T-helper 2 cell treated with Interferon-gamma antibody and Interleukin-4, amounts not matched to agents 100 ng/mL and 5 ng/mL, for 36 hours (primary cell): ENCODE data around the gene C10orf120. TPM values are rescaled to one million over a fixed set of nuclear protein-coding genes. Genes with fewer than 3 reads are reported as not detected.

Source experiments
- intact Hi-C: fragments of 100-400 bp; cut with micrococcal nuclease; formaldehyde crosslinking; loops from one replicate; pipeline ENCODE4 v1.15.1; 2023
- total RNA-seq: library from RNA; stranded (reverse); gene quantifications from 2 replicates; pipeline ENCODE4 v1.2.3, GENCODE V29; 2022

The C10orf120 gene
- total RNA-seq, 1 donor from 2014 or later = not detected

DNA sequence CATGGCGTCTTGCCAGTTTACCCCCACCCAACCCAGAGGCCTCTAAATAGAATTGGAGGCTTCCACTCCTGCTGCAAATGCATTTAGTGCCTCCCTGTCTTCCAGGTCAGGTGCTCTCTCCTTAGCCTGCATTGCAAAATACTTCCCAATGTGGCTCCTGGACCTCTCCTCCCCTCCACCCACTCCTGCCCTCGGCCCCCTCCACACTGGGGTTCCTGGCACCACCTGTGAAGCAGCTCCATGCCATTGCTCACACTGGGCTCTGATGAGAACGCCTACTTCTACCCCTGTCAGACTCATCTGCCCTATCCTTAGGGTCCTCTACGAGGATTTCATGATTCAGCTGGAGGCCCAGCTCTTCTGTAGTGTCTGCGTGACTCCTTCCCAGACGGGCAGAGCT, 37.4 kb downstream of the C10orf120 start:
- intact Hi-C loops = no loop called here

DNA sequence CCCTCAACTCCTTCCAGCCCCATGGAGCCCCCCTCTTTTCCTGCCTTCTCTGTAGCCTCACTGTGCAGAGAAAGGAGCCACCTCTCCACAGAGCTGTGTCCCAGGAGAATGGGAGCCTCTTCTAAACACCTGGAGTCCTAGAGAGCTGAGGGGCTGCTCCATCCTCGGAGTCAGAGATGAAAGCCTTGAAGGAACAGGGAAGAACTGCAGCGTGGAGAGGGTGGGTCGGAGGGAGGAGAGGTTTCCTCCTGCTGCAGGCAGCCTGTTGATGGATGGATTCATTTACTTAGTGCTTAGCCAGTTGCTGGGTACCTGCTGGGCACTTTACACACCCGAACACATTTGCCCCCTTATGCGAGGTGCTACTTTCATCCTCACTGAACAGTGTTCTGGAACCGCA, 39.0 kb downstream of the C10orf120 start:
- intact Hi-C loops = no loop called here

DNA sequence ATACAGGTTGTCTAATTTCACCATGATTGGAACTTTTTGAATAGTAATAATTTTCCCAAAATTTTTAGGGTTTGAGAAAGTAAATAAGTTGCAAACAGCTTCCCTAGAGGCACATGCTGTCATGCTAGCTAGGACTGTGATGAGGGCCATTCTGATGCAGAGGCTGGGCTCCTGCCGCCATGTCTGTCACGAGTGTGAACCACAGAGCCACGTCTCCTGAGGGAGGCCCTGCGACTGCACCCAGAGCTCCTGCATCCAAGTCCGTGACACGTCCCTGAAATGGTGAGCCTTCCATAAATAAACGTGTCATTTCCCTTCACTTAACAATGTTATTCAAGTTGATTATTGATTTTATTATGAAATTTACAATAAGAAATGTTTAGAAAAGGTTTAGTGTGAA, 40.0 kb downstream of the C10orf120 start:
- intact Hi-C loops = no loop called here

DNA sequence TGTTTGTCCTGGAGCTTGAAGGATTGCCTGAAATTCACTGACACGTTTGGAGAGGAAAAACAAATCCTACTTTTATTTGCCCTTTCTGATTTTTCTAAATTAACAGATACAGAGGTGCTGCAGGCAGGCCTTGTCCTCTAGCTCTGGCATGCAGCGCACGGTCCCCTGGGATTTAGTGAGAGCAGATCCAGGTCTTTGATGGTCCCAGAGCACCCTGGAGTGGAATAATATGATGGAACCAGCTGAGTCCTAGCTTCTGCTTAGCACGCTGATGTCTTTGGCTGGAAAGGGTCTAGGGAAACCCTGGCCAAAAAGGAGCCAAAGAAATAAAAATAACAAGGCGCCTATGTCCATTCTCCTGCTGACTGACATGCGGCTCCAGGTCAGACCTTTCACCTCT, 40.5 kb downstream of the C10orf120 start:
- intact Hi-C loops = no loop called here

DNA sequence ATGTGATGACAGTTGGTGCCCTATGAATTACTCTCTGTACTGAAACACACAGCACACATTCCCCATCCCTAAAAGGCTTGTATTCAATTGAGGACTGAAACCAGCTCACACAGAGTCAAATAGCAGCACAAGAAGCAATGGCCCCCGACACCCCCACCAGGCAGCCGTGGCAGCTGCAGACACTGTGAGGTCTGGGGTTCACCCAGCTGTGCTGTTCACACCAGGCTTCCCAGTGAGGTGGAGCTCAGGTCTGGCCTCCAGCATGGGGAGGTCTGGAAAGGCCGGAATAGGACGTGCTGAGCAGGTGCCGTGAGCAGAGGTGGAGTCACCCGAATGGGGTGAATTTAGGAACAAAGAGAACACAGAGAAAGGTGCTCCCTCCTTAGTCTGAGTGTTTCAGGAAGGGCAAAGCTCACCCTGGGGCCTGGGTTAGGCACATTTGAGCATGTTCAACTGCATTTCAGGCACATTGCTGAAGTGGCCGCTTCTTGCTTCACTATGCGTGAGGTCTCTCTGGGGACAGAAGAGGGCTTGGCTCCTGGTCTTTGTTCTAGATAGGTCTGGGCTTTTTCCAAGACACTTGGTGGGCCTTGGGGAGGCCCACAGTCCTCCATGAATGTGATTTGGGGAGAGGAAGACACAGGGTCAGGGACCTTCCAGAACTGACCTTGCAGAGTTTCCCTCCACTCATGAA, 41.1 kb downstream of the C10orf120 start:
- intact Hi-C loops = no loop called here

DNA sequence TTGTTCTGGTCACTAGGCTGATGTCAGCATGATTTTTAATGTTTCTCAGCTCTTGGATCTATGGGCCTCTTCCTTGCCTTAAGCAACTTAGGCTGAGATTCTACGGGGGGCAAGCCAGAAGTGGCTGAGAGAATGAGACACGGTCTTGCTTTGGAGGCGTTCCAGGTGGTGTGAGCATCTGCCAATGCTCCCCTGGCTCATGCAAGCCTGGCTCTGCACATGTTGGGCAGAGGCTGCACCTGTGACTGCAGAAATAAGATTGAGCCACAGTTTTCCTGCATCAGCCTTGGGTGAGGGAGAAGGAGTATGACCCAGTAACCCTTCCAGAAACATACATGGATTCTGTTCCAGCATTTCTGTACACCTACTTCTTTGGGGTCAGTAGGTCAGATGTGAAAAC, 41.9 kb downstream of the C10orf120 start:
- intact Hi-C loops = no loop called here

DNA sequence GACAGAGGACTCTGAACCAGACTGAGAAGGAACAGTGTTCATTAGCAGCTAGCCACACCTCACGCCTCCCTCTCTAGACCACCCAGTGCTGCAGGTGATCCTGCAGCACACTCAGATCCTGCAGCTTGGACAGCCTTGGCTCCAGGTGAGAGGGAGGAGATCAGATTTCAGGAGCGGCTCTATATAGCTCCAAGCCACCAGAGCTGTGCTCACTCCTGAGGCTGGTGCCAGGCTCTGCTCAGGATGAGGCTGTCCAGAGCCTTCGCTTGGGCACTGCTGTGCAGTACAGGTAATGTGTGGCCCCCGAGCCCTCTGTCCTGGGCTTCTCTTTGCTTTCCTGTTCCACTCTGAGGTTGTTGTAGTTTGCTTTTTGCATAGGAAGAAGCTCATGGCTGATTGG, 42.4 kb downstream of the C10orf120 start:
- intact Hi-C loops = no loop called here

DNA sequence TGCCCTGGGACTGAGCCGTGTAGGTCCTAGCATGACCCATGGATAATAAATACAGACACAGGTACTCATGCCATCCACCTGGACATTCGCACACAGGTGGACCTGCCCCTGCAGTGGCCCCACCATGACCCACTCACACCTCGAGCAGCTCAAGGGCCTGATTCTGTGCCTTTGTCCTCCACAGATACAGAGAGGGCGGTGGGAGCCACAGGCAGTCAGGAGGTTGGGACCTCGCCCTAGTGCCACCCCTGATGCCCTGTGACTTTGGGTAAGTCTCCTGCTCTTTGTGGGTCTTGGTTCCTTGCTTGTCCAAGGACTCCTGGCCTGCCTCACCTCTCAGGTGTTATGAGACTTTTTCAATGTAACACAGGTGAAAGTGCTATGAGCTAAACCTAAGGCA, 42.9 kb downstream of the C10orf120 start:
- intact Hi-C loops = no loop called here

DNA sequence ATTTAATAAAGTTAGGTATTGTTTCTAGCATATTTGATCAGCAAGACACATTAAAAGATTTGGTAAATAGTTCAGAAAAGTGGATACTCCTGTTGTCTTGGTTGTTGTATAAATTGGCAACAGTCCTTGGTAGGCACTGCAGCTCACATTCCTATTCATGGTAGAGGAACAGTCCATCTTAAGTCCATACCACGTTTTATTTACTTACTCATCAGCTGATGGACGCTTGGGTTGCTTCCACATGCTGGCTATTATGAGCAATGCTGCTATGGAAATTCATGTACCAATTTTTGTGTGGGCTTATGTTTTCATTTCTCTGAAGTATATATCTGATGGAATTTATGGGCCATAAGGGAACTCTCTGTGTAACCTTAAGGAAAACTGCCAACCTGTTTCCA, 43.3 kb downstream of the C10orf120 start:
- intact Hi-C loops = no loop called here

DNA sequence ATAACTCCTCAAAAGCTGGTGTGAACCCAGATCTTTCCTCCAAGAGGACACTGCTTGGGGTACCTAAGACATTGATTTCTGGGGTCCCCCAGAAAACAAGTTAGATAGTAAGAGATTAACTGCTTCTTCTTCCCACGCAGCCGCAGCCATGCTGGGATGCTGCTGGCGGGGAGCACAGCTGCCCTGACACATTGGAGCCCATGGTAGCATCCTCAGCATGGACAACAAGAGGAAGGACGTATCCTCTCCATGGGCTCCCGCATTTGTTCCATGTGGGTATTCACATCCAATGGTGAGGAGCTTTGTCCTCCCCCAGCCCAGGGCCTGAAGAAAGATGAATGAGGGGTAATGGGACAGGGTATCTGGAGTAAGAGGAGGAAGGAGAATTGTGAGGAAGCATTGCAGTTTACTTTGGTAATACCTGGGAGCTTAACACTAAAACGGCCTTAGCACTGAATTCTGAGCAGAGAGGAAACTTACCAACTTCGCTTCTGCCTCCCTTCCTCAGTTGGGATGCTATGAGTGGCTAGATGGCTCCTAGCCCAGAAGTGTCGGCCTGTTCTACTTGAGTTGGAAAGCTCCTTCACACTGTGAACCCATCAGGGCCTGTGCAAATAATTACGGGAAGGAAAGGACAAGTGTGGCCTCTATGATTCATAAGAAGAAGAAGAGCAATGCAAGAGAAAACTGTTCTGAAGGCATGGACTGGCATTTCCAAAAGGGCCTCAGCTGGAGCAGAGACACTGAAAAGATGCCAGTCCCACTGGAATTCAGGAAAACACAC, 43.9 kb downstream of the C10orf120 start:
- intact Hi-C loops = no loop called here

DNA sequence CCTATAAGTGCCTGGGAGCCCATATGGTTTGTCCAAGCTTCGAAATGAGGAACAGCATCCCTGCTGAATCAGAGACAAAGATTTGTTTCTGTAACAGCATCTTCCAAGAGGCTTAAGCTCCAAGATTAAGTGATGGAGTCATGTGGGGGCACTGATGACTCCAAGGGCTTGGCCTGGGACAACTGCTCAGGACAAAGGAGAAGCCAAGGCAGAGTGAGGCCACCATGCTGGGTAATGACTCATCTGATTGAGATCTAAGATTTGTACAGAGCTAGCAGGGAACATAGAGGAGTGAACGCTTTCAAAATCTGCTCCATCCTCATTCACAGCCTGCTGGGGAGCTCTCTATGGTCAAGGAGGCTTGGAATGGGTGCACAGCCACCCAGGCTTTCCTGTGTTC, 49.3 kb downstream of the C10orf120 start:
- intact Hi-C loops = no loop called here

DNA sequence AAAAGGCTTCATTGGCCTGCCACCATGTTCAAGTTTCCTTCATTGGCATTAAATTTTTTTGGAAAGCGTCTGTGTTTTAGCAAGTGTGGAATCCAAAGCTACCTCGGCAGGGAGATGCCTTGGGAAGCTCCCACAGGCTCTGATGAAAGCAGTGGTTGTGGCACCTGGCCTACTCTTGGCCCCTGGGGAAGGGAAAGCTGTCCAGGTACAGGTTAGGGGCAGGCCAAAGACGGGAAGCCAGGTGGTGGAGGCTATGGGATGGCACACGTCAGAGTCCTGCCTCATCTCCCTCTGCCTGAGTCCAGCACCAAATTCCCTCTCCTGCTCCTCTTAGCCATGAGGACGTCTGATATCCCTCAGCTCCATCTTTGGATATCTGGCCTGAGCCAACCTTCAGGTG, 49.7 kb downstream of the C10orf120 start:
- intact Hi-C loops = loop anchor here (5.0 kb wide), 1 partner anchor 52 kb away; no protein-coding TSS in a partner anchor

DNA sequence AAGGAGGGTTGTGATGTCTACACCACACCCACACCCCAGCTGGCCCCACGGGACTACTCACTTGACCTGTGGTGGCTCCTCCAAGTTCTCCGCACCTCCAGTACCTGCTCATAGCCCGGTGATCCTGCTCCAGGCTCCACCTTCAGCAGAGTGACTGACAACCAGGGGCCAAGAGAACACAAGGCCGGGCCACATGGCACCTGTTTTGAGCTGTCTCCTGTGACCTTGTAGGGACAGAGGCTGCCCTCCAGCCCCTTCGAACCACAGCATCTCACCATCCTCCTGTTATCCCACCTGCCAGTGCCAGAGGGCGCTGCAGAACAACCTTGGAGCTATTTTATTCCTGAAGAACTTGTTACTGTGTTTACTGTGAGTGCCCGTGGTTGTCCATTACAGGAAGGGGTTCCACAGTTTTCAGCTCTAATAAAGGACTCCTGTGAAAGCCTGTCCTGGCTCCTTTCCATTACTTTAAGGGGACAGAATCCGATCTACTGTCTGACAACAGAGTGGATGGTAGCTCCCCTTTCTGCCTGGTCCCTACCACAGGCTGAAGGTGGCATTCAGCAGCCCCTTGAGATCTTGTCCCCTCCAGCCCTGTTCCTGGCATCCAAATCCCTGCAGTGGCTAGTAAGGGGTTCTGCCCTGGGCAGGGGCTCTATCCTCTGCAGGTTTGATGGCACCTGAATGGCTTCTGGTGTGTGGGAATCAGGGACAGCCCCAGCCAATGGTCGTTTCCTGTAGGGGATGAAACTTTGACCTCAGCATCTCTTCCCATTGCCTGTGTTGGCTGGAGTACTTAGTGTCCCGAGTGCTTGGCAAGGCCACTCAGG, 50.8 kb downstream of the C10orf120 start:
- intact Hi-C loops = loop anchor here (5.0 kb wide), 1 partner anchor 53 kb away; no protein-coding TSS in a partner anchor

Other genes starting within 250 kb of the C10orf120 start
- gene ARMS2, start 245.2 kb downstream of the C10orf120 start, total RNA-seq = not detected in 2 replicates
- not detected in 2 replicates for gene HTRA1, start 238.3 kb downstream of the C10orf120 start, total RNA-seq
- gene DMBT1, start 139.1 kb downstream of the C10orf120 start, total RNA-seq = not detected in 2 replicates
- gene CUZD1, start 146.0 kb upstream of the C10orf120 start, total RNA-seq = 3.4 and 4.1 TPM in 2 replicates
- gene FAM24B, start 179.7 kb upstream of the C10orf120 start, total RNA-seq = 16.5 and 18.8 TPM in 2 replicates
- gene FAM24A, start 210.8 kb upstream of the C10orf120 start, total RNA-seq = not detected in 2 replicates